HG03064 (cell line): Measurements from ENCODE around the gene TPST2.

Experiments used
- ATAC-seq: cut with Tn5 transposase; IDR thresholded peaks from one replicate; pipeline ENCODE4 v1.9.1; 2021; ENCODE audit warnings: low read depth; ENCODE audit not compliant: unreplicated experiment

The TPST2 gene

DNA sequence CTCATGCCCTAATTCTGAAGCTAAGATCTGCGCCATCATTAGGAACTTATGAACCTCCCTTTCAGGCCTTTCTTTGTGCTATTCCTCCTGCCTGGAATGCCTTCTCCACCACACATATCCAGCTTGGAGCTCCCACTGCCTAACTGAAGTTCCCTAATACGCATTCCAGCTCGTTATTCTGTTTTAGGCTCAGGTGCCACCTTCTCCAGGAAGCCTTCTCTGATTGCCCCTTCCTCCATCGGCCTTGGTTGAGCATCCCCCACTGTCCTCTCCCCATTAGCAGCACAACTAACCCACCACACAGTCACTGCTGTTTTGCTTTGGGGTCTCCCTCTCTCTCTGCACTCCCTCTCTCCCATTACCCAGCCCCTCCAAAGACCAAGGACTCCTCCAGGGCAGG is 22.7 kb upstream of the TPST2 start:
- ATAC-seq = no peak

DNA sequence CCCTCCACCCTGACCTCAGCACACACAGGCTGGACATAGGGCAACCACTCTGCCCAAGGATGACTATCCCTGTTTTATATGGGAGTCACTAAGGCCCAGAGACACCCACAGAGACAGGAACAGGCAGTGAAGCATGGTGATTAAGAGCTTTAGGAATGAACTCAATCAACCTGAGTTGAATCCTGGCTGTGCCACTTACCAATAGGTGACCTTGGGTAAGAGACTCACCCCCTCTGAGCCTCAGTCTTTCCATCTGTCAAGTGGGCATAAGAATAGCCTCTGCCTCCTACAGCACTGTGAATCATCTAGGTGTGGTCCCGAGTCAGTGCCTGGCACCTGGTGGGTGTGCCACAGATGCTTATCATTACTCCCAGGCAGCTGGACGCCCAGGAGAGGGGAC is 21.1 kb upstream of the TPST2 start:
- ATAC-seq = no peak

DNA sequence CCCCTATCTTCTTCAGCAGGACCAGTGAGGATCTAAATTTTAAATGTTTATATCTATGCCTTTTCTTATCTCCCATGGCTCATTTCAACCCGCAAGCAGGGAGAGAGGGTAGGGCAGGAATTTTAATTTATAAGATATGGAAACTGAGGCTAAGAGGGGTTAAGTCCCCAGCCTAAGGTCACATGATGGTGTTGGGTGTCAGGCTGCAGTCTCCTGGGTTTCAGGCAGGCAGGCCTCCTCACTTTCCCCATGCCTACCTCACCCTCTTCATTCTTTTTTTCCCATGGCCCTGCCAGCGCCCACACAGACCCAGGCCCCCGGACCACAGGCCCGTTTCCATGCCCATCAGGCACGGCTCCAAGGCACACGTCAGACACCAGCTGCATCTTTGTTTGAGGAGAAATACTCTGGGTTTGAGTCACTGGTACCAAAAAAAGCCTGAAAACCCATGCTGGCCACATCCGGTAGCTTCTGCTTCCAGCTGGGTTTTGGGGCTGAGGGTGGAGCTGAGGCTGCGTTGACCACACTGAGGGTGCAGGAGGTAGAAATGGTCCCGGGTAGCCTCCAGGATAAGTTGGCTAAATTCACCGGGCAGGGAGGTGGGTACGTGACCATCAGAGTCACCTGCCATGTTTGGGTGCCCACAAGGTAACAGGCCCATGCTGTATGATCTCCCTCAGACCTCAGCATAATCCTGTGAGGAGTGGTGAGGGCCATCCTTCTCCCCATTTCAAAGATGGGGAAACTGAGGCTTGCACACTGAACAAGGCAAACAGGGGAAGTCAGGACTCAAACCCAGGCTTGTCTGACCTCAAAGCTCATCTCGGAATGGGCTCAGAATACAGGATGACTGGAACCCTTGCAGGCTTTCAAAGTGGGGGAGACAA is 20.4 kb upstream of the TPST2 start:
- ATAC-seq = peak; percentile 69

DNA sequence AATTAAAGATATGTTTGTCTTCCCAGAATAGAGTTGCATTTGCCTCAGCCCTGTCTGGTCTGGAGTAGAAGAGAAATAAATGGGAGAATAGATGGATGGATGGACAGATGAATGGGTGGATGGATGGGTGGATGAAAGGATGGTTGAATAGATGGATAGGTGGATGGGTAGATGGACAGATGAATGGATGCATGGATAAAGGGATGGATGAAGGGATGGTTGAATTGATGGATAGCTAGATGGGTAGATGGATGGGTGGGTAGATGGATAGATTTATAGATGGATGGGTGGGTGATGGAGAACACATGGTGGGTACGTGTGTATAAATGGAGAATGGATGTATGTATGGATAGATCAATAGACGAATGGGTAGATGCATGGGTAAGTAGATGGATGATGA is 19.4 kb upstream of the TPST2 start:
- no peak for ATAC-seq

DNA sequence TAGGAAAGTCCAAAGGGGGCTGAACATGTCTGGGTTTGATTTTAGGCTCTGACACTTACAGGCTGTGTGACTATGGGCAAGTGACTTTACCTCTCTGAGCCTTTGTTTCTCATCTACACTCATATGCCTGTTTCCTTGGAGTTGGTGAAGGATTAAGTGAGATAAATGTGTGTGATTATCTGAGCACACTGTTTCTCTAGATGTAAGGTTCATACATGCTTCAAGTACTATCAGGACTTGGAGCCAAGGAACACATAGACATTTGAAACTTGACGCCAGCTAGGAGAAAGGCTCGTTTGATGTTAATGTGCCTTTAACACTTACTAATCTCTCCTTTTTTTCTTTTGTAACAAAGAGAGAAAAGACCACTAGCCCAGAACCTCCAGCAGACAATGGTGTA is 18.2 kb upstream of the TPST2 start:
- ATAC-seq = no peak

DNA sequence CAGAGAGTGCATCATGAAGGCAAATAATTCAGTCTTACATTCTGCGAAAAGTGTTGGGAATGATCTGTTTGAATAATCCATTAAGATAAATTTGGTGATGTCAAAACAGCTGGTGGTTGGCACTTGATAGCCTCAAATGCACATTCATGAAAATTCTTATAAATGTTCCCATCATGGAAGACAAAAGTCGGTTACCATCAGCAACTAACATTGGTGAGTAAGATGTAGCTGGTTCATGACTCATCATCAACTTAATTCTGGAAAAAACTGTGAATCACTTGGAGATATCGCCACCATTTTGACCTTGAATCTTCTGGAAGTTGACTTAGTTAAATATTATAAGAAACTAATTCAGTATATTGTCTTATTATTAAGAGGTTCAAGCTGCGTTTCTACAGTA is 16.7 kb upstream of the TPST2 start:
- no peak for ATAC-seq

DNA sequence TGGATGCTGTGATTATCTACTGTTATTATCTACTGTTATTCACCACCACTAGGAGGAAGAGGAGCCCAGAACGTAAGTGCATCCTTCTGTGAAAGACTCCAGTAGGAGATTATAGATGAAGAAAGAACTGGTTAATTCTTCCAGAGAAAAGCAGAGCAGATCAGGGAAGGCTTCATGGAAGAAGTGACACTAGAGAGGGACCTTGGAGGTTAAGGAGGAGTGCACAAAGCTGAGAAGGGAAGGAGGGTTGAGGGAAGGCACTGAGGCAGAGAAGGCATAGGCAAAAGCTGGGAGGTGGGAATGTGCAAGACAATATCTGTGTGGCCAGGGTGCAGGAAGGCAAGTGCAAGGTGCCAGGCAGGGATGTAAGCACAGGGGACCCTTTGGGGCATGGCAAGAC is 14.4 kb upstream of the TPST2 start:
- ATAC-seq = no peak

DNA sequence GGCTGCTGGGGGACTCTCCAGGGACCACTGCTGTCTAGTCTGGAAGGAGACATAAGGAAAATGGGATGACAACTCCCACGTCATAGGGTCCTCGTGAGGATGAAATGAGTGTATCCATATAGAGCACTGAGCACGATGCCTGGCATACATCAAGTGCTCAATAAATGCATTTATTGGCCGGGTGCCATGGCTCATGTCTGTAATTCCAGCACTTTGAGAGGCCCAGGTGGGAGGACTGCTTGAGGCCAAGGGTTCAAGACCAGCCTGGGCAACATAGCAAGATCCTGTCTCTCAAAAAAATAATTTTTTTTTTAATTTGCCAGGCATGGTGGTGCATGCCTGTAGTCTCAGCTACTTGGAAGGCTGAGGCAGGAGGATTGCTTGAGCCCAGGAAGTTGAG is 12.2 kb upstream of the TPST2 start:
- ATAC-seq = no peak

DNA sequence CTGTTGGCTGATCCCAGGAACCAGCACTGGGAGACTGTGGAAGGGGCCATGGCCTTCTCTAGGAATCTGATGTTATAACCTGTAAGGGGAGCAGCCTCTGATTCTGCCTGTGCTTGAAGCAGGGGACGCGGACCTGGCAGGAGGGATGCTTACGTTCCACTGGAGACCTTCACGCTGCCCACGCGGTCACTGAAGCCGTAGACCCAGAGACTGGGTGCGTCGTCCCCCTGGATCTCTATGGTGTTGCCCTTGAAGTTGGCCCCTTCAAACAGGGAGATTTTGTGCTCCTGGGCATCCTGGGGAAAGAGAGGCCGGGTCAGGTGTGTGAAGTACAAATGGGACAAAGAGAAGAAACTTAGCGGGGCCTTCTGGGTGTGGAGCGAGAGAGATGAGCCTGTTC is 11.8 kb upstream of the TPST2 start:
- ATAC-seq = no peak

DNA sequence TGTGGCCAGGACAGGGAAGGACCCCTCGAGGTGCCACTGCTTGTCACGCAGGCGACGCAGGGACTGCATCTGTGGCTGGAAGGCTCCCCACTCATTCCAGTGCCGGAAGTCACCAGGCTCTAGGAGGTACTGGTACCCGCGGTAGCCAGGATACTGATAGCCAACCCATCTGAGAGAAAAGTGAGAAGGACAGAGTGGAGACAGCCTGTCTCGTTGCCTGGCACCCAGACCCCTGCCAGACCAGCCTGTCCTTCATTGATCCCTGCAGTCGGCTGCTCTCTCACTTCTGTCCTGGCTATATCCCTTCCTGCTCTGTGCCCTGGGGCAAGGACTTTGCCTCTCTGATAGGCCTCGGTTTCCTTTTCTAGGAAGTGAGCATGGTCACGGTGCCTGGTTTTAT is 9.6 kb upstream of the TPST2 start:
- no peak for ATAC-seq

DNA sequence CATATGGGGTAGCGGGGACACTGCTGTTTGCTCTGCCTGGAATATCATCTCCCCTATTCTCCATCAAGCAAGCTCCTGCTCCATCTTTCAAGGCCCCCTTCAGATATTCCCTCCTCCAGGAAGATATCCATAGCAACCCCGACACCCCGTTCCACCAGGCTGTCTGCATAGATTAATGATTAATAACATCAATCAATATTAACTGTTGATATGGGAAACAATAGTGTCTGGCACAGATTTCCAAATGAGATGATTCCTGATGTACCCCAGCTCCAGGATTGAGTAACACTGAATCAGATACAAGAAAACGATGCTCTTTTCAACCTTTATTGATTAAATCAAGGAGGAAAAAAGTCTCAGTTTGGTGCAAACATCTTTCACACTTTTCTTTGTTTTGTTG is 7.5 kb upstream of the TPST2 start:
- no peak for ATAC-seq

DNA sequence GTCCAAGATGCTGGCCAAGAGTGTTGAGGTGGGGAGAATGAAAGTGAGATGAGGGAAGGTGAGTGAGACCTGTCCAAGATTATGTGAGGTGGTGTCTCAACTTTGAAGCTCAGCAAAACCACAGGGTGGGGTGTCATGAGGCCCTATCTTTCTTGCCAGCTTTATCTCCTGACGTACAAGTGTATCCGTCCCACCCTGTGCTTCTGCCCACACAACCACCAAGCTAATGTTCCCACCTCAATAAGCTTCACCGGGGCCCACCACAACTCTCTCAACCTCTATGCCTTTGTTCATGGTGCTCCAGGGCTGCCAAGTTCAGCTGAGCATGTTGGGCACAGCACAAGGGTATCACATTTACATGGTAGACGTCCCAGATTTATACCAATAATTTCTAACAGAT is 7.1 kb upstream of the TPST2 start:
- no peak for ATAC-seq

DNA sequence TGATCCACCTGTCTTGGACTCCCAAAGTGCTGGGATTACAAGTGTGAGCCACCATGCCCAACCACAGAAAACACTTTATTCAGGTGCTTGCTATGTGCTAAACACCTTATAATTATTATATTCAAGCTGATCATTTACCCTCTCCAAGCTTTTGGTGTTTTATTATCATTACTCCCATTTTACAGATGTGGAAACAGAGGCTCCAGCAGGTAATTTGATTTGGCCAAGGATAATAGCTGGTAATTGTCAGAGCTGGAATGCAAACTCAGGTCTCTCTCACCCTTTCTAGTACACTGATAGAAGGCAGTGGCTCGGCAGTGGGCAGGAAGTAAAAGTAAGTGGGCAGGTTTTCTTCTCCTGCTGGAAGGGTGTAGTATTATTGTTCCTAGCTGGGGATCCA is 3.8 kb upstream of the TPST2 start:
- no peak for ATAC-seq

DNA sequence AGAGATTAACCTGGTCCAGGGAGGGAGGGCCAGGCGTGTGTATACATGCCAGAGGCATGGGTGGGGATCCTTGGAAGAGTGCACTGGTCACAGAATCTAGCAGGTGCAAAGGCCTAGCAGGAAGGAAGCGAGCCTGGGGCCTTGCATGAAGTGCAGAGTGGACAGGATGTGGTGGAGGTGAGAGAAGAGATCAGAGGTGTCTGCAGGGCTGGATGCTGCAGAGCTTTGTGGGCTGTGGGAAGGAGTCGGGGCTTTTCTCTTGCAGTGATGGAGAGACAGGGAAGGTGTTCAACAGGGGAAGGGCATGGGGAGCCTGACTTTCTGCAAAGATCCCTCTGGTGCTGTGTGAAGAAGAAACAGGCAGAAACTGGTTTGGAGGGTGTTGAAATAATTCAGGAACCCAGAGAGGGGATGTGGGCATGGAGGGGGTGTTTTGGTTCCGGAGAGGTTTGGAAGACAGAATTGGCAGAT is 2.5 kb upstream of the TPST2 start:
- peak; percentile 66 for ATAC-seq

DNA sequence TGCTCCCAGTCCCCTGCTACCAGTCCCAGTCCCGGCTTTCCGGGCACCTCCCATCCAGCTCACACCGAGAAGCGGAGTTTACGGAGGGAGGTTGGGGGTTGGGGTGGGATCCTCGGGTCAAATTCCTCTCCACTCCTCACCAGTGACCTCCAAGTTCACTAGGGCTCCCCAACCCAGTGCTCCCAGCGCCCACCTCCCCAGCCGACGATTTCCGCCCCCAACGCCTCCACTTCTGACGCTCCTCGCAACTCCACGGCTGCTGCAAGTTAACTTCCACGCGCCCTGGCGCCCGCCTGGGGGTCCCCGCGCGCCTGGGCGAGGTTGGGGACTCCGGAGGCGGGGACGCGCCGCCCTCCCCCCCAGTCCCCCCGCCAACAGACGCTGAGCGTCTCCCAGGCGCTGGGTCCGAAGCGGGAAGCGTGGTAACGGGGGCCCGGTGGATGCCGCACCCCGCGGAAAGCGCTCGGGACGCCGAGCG is 526 bp downstream of the TPST2 start:
- ATAC-seq = no peak

DNA sequence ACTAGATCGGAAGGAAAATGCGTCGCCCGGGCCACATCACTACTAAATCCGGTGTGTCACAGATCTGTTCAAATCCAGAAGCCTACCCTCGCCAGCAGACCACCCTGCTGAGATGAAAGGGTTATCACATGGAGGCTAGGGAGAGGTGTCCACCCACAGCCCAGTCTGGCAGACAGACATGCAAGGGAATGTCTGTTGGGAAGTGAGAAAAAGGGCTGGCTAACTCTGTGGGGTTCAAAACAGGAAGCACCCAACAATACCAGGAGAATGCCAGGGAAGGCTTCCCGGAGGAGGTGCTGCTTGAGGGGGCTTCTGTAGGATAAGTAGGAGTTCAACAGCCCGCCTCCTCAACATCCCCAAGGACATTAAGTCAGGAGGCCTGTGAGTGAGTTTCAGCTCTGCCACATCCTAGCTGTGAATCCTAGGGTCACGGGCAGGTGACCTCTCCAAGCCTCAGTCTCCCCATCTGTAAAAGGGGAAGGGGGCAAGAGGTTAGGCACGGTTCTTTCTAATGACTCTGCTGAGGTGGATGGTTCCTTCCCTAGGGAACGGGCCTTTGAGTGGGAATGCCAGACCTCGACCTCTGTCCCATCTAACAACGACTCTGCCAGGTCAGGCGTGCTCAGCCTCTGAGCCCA is 1.1 kb downstream of the TPST2 start:
- no peak for ATAC-seq

DNA sequence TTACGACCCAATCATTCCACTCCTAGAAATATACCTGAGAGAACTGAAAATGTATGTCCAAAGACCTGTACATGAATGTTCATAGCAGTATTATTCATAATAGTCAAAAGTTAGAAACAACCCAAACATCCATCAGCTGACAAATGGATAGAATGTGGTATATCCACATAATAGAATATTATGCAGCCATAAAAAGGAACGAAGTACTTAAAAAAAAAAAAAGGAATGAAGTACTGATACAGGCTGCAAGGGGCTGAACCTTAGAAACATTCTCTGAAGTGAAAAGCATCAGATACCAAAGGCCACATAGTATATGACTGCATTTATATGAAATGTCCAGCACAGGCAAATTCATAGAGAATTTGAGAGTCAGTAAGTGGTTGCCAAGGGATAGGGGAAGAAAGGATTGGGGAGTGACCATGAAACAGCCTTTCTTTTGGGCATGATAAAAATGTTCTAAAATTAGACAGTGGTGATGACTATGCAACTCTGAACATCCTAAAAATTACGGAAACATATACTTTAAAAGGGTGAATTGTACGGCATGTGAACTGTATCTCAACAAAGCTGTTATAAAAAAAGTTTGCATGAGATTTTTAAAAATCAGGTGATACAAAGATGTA is 1.8 kb downstream of the TPST2 start:
- no peak for ATAC-seq

DNA sequence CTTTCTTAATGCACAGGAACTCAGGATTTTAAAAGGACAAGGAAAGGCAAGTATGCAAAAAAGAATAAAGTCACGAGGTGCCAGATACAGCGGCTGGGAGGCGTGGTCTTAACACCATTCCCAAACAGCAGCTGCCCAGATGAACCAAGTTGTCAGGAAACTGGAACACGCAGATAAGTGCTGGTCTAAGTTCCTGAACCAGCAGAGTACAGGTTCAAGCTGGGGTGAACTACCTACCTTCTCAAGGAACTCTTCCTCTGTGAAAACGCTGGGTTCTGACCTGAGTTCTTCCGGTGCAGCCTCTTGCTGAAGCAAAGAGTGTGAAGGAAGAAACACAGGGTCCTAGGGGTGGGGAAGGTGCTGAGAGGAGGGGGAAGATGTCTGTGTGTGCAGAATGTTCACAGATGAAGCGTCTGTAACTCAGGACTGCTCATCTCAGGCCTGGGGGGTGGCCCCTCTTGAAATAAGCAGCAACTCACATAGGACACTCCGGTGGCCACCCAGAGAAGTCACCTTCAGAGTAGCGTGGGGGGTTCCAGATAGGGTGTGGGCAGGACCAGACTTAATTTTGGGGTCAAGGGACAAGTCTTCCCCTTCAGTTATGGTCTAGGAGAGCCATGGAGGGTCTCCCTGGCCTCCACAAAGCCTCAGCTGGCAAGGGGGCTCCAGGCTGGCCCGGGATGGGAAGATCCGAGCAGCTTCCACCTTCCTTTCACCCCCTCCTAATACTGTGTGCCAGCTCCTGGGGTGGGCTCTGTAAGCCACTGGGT is 3.2 kb downstream of the TPST2 start:
- ATAC-seq = no peak

DNA sequence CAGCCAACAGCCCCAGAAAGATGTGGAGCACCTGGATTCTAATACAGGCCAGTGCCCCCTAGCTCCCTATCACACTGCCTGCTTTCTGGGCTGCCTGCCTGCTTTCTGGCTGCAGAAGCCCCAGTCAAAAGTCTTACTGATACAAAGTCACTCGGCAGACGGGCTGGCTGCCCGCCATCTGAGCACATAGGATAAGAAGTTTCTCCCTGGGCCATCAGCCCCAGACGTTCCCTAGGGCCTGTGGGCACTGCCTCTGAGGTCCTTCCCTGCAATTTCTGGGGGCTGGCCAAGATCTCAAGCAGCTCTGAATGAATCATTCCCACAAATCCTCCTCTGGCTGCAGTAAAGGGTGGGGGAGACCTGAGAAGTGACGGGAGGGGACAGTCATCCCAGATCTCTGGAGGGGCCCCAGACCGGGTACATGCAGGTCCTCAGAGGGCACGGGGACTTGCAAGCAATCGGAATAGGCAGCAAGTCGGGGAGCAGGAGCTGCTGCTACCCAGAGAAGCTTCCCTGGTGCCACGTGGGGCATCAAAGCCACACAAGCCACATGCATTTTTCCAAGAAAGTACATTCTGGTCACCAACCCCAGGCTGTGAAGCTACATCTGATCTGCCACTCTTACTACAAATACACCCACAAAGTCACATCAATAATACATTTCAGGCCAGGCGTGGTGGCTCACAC is 4.7 kb downstream of the TPST2 start:
- ATAC-seq = no peak

DNA sequence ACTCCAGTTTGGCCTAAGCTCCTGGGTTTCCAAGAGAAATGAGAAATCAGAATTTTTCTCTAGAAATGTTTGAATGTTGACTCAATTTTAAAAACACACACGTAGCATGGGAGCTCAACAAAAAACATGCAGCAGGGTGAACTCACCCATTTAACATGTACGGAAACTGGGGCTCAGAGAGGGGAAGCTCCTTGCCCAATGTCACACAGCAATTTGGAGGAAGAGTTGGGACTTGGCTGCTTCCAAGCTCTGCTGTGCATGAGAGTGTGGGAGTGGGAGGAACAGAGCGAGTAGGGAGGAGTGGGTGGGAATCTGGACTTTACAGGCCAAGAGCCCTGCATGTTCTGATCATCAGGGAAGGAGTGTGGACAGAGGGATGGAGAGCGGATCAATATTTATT is 5.9 kb downstream of the TPST2 start:
- no peak for ATAC-seq
